Stimulated activated CD4-positive, alpha-beta T cell treated with anti-CD3 and anti-CD28 coated beads, Interleukin-15, amount 100 ng/mL, for 48 hours (primary cell): Measurements from ENCODE around the gene GPR35.

ENCODE experiments used
- DNase-seq, 2 donors: peaks; one replicate each; pipeline ENCODE4 v3.0.0-alpha.2; 2020; ENCODE audit warnings: low read depth in 2 of 2

GPR35 gene

DNA sequence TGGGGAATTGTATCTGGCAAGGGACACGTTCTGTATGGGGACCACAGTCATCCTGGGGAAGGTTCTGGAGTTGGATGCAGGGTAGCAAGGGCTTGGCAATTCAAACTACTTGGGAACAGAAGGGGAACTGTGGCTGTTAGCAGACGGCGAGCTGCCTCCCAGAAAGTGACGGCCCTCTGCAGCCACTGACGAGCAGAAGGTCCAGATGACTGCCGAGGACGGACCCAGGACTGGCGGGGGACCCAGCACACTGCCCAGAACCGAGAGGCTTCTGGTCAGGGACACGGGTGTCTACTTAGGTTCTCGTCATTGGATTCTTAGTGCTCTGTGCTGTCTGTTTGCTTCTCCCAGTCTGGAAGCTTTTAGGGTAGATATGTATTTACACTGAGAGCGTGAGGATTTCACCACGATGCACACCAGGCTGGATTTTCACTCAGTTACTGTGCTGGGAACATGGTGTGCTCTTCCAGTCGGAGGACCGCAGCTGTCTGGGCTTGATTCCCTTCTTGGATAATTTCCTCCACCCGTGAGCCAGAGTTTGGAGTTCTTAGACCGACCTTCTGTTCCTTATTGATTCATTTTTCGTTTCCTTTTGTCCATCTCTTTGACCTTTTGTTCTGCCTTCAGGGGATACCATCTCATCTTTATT is 13.4 kb downstream of the GPR35 start:
- DNase-seq: no peak

GRCh38 chr2:240639566-240639965 is 14.3 kb downstream of the GPR35 start:
- DNase-seq: no peak

GRCh38 chr2:240640939-240641338 is 15.7 kb downstream of the GPR35 start:
- DNase-seq: no peak

GRCh38 chr2:240642061-240642805 is 17.0 kb downstream of the GPR35 start:
- DNase-seq: no peak

- DNase-seq: no peak
Observed at GRCh38 chr2:240642806-240643092, 17.5 kb downstream of the GPR35 start.

DNA sequence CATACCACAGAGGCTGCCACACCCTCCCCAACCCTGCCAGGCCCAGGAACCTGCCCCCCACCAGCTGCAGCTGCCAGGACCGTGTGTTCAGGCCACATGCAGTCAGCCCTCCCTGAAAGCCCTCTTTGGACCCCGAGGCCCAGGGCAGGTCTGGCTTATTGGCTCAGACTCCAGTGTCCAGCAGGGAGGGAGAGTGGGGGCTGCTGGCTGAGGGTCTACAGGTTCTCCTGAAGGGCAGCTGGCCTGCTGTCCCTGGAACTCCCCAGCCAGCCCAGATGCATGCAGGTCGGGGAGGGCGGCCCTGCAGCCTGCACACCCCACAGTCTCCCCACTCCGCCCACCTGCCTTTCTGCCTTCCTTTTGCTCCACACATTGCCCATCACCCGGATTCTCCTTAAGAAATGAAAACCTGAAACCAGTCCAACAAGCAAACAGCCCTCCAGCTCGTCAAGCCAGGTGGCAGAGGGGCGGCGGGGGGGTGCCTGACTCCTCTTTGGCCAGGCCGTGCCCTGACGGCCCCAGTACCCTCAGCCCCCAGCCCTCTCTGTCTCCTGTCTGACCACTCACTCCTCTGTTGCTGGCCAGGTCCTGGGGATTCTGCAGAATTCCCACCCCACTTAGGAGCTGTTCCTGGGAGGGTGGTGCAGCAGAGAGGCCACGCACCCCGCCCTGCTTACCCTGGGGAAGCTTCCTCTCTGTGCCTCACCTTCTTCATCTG is 18.0 kb downstream of the GPR35 start:
- DNase-seq: no peak

DNA sequence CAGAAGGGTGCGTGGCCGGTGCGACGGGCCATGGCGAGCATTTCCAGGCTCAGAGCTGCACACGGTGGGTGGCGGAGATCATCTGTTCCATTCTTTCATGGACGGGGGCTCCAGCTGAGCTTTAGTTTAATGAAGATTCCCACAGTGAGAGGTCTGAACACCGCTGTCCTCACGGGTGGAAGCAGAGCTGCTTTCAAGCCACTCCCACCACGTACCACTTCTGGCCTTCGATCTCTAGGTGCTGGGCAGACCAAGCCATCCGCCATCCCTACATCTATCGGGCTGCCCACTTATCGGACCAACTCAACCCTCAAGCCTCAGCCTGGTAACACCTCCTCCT is 18.5 kb downstream of the GPR35 start:
- DNase-seq: no peak

DNA sequence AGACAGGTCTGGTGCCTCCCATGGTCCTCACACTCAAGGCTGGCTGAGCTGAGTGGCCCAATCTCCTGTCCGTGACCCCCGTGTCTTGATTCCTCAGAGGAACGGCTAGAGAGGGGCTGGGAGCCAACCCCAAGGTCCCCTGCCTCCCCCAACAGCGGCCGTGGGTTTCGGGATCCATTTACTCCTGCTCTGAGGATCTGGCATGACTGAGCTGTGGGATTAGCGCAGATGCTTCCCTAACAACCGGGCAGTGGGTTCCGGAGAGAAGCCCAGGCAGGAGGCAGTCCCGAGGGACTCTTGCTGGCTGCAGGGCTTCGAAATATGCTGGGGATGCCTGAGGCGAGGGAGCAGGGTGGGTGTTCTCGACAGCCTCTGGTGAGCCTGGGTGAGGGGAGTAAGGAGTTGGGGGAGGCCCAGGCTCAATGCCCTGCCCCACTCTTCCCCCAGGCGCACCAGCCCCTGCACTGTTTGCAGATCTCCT is 18.9 kb downstream of the GPR35 start:
- no peak for DNase-seq

GRCh38 chr2:240644859-240645301 is 19.6 kb downstream of the GPR35 start:
- no peak for DNase-seq

DNA sequence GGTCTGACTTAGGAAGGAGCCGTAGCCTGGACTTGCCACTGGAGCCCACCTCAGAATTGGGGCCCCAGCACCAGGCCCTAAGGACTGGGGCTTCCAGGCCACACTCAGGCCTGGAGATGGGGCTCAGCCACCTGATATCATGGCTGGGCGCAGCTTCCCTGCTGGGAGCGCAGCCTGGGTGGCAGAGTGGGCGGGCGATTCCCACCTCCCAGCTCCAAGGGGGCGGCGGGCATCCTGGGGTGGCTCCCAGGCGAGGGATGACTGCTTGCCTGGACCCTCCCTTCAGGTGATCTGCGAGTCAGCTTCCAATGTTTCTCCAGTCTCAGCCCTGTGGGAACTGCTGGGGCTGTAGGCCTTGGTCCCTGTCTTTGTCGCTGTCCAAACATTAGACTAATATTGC is 20.1 kb downstream of the GPR35 start:
- no peak for DNase-seq

- DNase-seq: no peak
Observed at GRCh38 chr2:240645801-240646175, 20.5 kb downstream of the GPR35 start.

GRCh38 chr2:240646176-240646899 is 21.1 kb downstream of the GPR35 start:
- no peak for DNase-seq

GRCh38 chr2:240646900-240647502 is 21.7 kb downstream of the GPR35 start:
- DNase-seq: no peak

- no peak for DNase-seq
Observed at GRCh38 chr2:240647503-240648154, 22.3 kb downstream of the GPR35 start.

GRCh38 chr2:240648155-240648649 is 22.9 kb downstream of the GPR35 start:
- no peak for DNase-seq

DNA sequence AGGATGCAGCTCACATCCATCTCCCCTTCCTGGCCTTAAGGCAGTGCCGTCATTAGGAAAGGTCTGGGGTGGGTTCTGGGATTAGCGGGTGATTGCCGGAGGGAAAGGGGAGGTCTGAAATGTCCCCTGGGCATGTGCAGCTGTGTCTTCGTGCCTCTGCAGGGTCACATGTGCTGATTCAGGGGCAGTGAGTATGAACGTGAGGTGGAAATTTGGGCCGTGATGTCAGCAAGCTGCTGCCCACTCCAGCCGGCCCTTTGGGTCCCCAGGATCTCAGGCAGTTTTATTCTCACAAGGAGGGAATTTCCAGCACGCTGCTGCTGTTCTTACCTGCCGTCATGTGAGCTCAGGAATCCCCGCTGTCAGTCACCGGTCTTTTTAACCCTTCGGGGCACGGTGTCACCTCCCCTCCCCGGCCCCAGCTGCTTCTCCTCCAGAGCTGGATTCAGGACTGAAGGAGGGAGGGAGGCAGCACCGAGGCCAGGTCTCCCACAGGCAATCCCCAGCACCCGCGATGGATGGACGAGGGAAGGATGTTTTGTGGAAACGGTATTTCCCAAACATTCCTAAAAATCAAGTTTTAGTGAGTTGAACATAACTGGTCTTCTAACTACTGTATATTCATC is 23.5 kb downstream of the GPR35 start:
- no peak for DNase-seq

DNA sequence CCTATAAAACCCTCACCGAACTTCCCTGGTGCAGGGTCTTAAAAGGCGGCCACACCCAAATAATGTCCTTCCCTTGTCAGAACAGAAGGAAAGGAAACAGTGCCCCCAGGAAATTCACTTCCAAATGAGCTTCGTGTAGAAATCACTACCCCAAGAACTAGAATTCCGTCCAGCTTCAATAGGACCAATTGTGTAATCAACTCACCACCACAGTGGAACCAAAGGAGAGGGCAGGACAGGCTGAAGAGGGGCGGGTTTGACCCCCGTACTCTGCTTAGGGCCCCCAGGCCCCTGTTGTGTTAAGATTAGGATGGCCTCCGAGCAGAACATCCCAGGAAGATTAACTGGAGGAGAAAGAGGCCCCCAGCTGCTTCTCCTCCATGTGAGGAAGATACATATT is 24.1 kb downstream of the GPR35 start:
- DNase-seq: no peak

DNA sequence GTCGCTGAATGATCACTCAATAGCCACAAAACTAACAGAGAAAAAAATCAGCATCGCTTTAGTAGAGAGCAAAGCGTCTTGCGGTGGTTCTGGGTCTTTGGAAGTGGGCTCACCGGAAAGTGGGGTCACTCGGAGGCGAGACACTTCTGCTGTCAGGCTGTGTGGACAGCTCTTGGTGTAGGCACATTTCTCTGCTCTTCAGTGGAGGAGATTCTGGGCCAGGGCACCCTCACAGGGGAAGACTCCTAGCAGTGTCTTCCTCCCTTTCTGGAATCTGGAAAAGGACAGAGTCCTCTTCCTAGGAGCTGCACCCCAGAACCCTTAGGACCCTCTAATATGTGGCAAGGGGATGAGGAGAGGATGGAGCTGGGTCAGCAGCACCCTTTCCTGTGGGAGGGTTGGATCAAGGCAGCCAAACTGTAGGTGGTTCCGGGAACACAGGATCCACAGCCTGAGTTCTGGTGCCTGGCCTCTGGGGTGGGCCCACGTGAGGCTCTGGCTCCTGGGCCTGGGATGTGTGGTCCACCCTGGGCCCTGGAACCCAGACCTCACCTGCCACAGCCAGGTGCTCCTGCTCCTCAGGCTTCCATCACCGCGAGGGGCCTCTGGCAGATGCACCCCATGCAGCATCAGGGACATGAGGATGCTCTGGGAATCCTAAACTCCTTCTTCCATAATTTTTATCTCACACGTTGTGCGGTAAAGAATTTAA is 25.1 kb downstream of the GPR35 start:
- no peak for DNase-seq

- DNase-seq: no peak
Observed at GRCh38 chr2:240651185-240651584, 25.9 kb downstream of the GPR35 start.
